Placental epithelial cell (primary cell): ENCODE results near the gene NES. TPM values are rescaled to one million over a fixed set of nuclear protein-coding genes. Genes with fewer than 3 reads are reported as not detected.

ENCODE experiments used
- total RNA-seq: library from RNA; depleted of rRNA; stranded (reverse); fragments of >200 nt; gene quantifications from 2 replicates; pipeline ENCODE4 v1.2.3, GENCODE V29; 2012

The NES gene, protein sequence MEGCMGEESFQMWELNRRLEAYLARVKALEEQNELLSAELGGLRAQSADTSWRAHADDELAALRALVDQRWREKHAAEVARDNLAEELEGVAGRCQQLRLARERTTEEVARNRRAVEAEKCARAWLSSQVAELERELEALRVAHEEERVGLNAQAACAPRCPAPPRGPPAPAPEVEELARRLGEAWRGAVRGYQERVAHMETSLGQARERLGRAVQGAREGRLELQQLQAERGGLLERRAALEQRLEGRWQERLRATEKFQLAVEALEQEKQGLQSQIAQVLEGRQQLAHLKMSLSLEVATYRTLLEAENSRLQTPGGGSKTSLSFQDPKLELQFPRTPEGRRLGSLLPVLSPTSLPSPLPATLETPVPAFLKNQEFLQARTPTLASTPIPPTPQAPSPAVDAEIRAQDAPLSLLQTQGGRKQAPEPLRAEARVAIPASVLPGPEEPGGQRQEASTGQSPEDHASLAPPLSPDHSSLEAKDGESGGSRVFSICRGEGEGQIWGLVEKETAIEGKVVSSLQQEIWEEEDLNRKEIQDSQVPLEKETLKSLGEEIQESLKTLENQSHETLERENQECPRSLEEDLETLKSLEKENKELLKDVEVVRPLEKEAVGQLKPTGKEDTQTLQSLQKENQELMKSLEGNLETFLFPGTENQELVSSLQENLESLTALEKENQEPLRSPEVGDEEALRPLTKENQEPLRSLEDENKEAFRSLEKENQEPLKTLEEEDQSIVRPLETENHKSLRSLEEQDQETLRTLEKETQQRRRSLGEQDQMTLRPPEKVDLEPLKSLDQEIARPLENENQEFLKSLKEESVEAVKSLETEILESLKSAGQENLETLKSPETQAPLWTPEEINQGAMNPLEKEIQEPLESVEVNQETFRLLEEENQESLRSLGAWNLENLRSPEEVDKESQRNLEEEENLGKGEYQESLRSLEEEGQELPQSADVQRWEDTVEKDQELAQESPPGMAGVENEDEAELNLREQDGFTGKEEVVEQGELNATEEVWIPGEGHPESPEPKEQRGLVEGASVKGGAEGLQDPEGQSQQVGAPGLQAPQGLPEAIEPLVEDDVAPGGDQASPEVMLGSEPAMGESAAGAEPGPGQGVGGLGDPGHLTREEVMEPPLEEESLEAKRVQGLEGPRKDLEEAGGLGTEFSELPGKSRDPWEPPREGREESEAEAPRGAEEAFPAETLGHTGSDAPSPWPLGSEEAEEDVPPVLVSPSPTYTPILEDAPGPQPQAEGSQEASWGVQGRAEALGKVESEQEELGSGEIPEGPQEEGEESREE (N-terminal part only)
- total RNA-seq = 0.65 and 2.7 TPM in 2 replicates

DNA sequence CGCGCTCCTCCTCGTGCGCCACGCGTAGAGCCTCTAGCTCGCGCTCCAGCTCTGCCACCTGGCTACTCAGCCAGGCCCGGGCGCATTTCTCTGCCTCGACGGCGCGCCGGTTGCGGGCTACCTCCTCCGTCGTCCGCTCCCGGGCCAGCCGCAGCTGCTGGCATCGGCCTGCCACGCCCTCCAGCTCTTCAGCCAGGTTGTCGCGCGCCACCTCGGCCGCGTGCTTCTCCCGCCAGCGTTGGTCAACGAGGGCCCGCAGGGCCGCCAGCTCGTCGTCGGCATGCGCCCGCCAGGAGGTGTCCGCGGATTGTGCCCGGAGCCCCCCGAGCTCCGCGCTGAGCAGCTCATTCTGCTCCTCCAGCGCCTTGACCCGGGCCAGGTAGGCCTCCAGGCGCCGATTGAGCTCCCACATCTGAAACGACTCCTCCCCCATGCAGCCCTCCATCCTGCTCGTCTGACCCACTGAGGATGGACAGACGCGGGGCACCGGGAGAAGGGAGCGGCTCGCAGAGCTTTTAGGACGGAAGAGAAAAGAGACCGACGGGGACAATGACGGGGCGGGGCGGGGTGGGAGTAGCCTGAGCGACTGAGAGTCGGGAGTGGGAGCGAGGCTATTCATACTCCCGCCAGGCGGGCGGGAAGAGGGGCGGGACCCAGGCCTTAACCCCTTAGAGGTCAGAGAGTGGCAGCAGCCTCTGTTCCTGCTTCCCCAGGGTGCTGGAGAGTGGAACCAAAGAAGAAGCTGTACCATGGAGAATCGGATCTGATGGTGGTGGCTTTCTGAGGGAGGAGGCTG, at the start of gene NES:
Gene NES (minus strand): TSS at position 588 of the 796 bp plus-strand sequence. CDS start 143 bp downstream, at position 445.

GRCh38 chr1:156705321-156705917, 28.2 kb upstream of the NES start, which contains the start of gene CRABP2:
Gene CRABP2, minus strand, starts transcription at chr1:156705583. Its CDS starts 137 bp downstream, at chr1:156705446.

DNA sequence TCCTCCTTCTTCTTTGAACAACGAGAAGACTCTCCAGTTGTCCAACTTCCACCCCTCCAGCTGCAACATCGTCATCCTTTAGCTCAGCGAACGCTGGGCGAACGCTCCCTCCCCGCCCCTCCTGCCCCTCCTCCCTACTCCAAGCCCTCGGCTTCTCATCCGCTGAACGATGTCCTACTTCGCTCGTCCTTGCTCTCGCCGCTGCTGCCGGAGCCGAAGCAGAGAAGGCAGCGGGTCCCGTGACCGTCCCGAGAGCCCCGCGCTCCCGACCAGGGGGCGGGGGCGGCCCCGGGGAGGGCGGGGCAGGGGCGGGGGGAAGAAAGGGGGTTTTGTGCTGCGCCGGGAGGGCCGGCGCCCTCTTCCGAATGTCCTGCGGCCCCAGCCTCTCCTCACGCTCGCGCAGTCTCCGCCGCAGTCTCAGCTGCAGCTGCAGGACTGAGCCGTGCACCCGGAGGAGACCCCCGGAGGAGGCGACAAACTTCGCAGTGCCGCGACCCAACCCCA, 35.4 kb downstream of the NES start, which contains the start of gene BCAN:
Gene BCAN (plus strand): TSS at position 357 of the 504 bp plus-strand sequence. CDS start 3,938 bp downstream, outside the sequence.

GRCh38 chr1:156618853-156619581, 58.2 kb downstream of the NES start, which contains the start of gene HAPLN2:
Gene HAPLN2, plus strand, starts transcription at chr1:156619415. Its CDS starts 4,076 bp downstream, at chr1:156623491.

Other genes starting within 250 kb of the NES start
- gene MEF2D, start 176.6 kb downstream of the NES start, total RNA-seq = 15.3 and 20.8 TPM in 2 replicates
- 4.3 and 18.7 TPM in 2 replicates for gene IQGAP3, start 104.8 kb downstream of the NES start, total RNA-seq
- gene TTC24, start 97.7 kb downstream of the NES start, total RNA-seq = not detected in 2 replicates
- 35.7 and 82.3 TPM in 2 replicates for gene NAXE, start 85.6 kb downstream of the NES start, total RNA-seq
- 5.9 and 18.8 TPM in 2 replicates for gene GPATCH4, start 75.9 kb downstream of the NES start, total RNA-seq
- gene HAPLN2, start 58.0 kb downstream of the NES start, total RNA-seq = not detected in 2 replicates
- gene BCAN, start 35.3 kb downstream of the NES start, total RNA-seq = under 0.01 TPM in 1 of 2 replicates, not detected in the other
- gene CRABP2, start 28.2 kb upstream of the NES start, total RNA-seq = 129 and 609 TPM in 2 replicates
- gene METTL25B, start 51.1 kb upstream of the NES start, total RNA-seq = 14.5 and 20.4 TPM in 2 replicates
- gene ISG20L2, start 51.4 kb upstream of the NES start, total RNA-seq = 31.1 and 34.2 TPM in 2 replicates
- gene MRPL24, start 63.7 kb upstream of the NES start, total RNA-seq = 11.8 and 26.8 TPM in 2 replicates
- gene HDGF, start 74.3 kb upstream of the NES start, total RNA-seq = 148 and 194 TPM in 2 replicates
- gene PRCC, start 90.1 kb upstream of the NES start, total RNA-seq = 21.2 and 34.5 TPM in 2 replicates
- 1.2 TPM in 1 of 2 replicates, not detected in the other for gene SH2D2A, start 139.4 kb upstream of the NES start, total RNA-seq
- under 0.01 TPM in 1 of 2 replicates, not detected in the other for gene INSRR, start 181.7 kb upstream of the NES start, total RNA-seq
- gene NTRK1, start 183.5 kb upstream of the NES start, total RNA-seq = under 0.01 TPM in 1 of 2 replicates, not detected in the other
- gene PEAR1, start 216.3 kb upstream of the NES start, total RNA-seq = 1.6 and 3.3 TPM in 2 replicates
- under 0.01 TPM in 1 of 2 replicates, not detected in the other for gene LRRC71, start 243.2 kb upstream of the NES start, total RNA-seq